Measurements from ENCODE around the gene CAMTA2.

Gene CAMTA2

DNA sequence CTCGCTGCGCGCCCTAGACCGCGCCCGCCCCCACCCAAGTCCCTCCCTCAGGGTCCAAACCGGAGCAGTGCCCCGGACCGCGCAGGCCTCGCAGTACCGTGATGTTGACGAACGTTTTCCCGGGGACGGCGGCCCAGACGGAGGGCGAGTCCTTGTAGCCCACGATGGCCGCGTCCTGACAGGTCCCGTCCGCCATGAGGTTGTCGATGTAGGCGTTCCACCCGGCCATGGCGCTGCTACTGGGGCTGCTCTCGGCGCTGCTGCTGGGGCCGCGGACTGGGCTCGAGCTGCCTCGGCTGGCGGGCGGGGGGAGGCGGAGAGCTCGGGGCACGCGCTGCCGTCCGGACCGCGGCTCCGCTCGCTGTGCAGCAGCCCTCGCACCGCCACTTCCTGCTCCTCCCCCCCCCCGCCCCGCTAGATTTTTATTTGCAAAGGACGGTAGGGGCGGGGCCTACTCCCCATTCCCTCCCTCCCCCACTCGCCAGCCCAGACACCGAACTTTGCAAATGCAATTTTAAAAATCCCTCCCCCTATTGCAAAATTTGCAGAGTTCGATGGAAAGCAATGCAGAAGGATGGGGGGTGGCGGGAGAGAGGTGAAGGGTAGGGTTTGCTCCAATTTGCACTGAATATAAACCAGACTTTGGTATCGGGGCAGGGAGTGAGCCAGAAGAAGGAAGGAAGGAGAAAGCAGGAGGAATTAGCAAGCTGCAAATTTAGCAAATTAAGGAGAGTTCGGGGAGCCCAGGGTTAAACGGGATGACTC is 39.1 kb downstream of the CAMTA2 start, which contains the start of gene PFN1:
Gene PFN1, minus strand, starts transcription at position 365 of the 765 bp plus-strand sequence. Its CDS starts 136 bp downstream, at position 229.
- peak; percentile 80 for DNase-seq (ENCODE audit: extremely low spot score)
- POLR2A ChIA-PET: interaction anchor here (0.5 to 7.2 kb wide), 14 partner anchors 9 to 49 kb away, joined by 3 to 101 read pairs (median 4); partner anchors contain the start of genes CAMTA2, INCA1, KIF1C and RNF167
- CTCF ChIA-PET: interaction anchor here (0.5 kb wide), 1 partner anchor 789 kb away, joined by 3 read pairs; no protein-coding TSS in a partner anchor
- peak; percentile 27; the same call in 1 of the 2 replicates for TF ChIP-seq L3MBTL2 (conservative IDR thresholded peaks at IDR 0.05)
- TF ChIP-seq NFRKB (IDR thresholded peaks at IDR 0.05): no peak
- no peak for TF ChIP-seq CTBP1 (IDR thresholded peaks at IDR 0.05; ENCODE audit: borderline replicate concordance)

DNA sequence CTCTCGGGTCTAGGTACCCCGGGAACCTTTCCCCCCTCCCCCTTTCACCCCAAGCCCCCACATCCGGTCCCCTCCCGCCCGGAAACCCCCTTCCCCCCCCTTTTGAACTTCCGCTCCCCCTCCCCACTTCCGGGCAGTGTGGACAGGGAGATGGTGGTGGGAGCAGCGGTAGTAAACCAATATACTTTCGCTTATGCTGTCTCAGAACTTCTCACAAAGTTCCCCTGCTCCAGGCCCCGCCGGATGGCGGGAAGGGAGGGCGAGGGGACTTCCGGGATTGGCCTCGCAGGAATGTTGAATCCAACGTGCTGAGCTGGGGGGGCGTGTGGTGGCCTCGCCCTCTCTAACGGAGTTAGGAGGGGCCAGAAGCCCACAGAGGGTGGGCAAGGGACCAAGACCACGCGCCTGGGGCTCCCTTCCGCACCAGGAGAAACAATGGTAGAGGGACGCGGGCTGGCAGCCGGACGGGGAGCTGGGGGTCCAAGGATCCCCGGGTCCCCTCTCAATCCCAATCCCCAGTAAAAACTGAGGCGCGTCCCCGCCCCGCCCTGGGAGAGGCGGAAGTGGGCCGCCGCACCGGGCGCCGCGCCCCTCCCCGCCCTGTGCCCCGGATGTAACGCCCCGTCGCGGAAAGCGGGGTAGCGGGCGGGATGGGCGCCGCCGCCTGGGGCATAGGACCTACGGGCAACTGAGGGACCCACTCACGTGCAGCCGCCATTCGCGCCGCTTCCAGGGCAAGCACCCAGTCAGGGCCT is 39.9 kb downstream of the CAMTA2 start:
- TF ChIP-seq ARNT (IDR thresholded peaks at IDR 0.05) (no peak), NFRKB (IDR thresholded peaks at IDR 0.05) (no peak), ELF4 (IDR thresholded peaks at IDR 0.05) (peak; percentile 69), FOXK2 (IDR thresholded peaks at IDR 0.05) (no peak), SUZ12 (IDR thresholded peaks at IDR 0.05) (no peak), L3MBTL2 (conservative IDR thresholded peaks at IDR 0.05) (peak; percentile 79), HDGF (IDR thresholded peaks at IDR 0.05; ENCODE audit: borderline replicate concordance) (peak; percentile 72; the same call in 1 of the 2 replicates), TARDBP (IDR thresholded peaks at IDR 0.05) (no peak), FOXA1 (IDR thresholded peaks at IDR 0.05) (no peak), FOXM1 (IDR thresholded peaks at IDR 0.05; ENCODE audit: borderline replicate concordance) (no peak), LEF1 (IDR thresholded peaks at IDR 0.05; ENCODE audit: borderline replicate concordance) (no peak)
- CTCF ChIA-PET: no interaction called here
- POLR2A ChIA-PET: interaction anchor here (0.6 to 7.2 kb wide), 7 partner anchors 8 to 50 kb away, joined by 3 to 101 read pairs (median 7); partner anchors contain the start of genes INCA1, KIF1C, RNF167 and SLC25A11
- peak; percentile 40 for DNase-seq (ENCODE audit: extremely low spot score)

DNA sequence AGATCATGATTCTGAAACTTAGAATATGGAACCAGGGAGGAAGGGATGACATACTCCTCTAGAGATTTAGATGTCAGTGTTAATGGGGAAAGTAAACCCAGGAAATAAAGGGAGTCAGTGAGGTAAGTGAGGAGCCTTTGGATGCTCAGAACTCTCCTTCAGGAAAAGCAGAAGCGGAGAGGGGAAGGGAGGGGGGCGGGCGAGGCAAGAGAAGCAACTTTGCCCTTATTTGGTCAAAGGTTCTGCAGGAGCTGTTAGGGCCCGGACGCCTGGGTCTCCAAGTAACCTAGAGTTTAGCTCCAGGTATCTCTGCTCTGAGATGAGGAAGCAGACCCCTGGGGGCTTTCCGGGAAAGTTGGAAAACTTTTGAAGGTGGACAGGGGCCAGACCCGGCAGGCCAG is 40.5 kb downstream of the CAMTA2 start:
- TF ChIP-seq FOXA1 (IDR thresholded peaks at IDR 0.05) (no peak), NFRKB (IDR thresholded peaks at IDR 0.05) (no peak), CTBP1 (IDR thresholded peaks at IDR 0.05; ENCODE audit: borderline replicate concordance) (no peak), SUZ12 (IDR thresholded peaks at IDR 0.05) (no peak), FOXK2 (IDR thresholded peaks at IDR 0.05) (no peak), SP1 (IDR thresholded peaks at IDR 0.05) (no peak), BHLHE40 (IDR thresholded peaks at IDR 0.05; ENCODE audit: borderline replicate concordance) (no peak), ZNF384 (IDR thresholded peaks at IDR 0.05) (no peak)
- CTCF ChIA-PET: interaction anchor here (1.5 kb wide), 1 partner anchor 44 kb away, joined by 3 read pairs; the partner anchor contains the start of gene CHRNE
- DNase-seq (ENCODE audit: extremely low spot score): no peak
- POLR2A ChIA-PET: interaction anchor here (2.0 to 7.2 kb wide), 4 partner anchors 7 to 51 kb away, joined by 7 to 101 read pairs (median 36); partner anchors contain the start of genes INCA1, KIF1C, RNF167 and SLC25A11

DNA sequence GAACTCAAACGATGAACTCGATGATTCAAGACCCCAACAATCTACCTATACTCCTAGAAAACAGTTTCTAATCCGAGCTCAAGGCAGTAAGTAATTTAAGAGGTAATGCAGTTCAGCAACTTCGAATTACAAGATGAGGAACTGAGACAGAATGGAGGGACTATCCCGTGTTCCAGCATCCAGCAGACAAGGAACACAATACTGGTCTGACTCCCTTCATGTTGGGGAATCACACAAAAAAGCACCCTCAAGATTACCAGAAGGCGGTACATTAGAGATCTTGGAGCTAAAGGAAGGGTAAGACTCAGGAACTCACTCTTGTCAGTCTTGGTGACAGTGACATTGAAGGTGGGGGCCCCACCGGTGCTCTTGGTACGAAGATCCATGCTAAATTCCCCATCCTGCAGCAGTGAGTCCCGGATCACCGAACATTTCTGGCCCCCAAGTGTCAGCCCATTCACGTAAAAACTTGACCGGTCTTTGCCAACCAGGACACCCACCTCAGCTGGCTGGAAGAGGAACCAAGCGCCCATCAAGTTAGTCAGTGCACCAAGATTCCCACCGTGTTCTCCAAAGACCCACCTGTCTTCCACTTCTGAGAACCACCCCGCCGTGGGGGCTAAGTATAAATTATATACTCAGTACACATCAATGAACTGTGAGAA is 41.0 kb downstream of the CAMTA2 start:
- DNase-seq (ENCODE audit: extremely low spot score): no peak
- TF ChIP-seq CTBP1 (IDR thresholded peaks at IDR 0.05; ENCODE audit: borderline replicate concordance) (no peak), SP1 (IDR thresholded peaks at IDR 0.05) (no peak), FOXK2 (IDR thresholded peaks at IDR 0.05) (no peak), ELF4 (IDR thresholded peaks at IDR 0.05) (no peak), LEF1 (IDR thresholded peaks at IDR 0.05; ENCODE audit: borderline replicate concordance) (no peak), BHLHE40 (IDR thresholded peaks at IDR 0.05; ENCODE audit: borderline replicate concordance) (no peak), NFRKB (IDR thresholded peaks at IDR 0.05) (no peak), FOXM1 (IDR thresholded peaks at IDR 0.05; ENCODE audit: borderline replicate concordance) (no peak), ARNT (IDR thresholded peaks at IDR 0.05) (no peak), ZNF384 (IDR thresholded peaks at IDR 0.05) (no peak), L3MBTL2 (conservative IDR thresholded peaks at IDR 0.05) (no peak)
- TF ChIP-seq, protein P1, sequence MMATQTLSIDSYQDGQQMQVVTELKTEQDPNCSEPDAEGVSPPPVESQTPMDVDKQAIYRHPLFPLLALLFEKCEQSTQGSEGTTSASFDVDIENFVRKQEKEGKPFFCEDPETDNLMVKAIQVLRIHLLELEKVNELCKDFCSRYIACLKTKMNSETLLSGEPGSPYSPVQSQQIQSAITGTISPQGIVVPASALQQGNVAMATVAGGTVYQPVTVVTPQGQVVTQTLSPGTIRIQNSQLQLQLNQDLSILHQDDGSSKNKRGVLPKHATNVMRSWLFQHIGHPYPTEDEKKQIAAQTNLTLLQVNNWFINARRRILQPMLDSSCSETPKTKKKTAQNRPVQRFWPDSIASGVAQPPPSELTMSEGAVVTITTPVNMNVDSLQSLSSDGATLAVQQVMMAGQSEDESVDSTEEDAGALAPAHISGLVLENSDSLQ (IDR thresholded peaks at IDR 0.05): no peak
- POLR2A ChIA-PET: interaction anchor here (2.4 to 3.3 kb wide), 2 partner anchors 20 to 37 kb away, joined by 7 to 65 read pairs; partner anchors contain the start of gene SPAG7
- CTCF ChIA-PET: interaction anchor here (1.5 kb wide), 1 partner anchor 43 kb away, joined by 3 read pairs; the partner anchor contains the start of gene CHRNE

DNA sequence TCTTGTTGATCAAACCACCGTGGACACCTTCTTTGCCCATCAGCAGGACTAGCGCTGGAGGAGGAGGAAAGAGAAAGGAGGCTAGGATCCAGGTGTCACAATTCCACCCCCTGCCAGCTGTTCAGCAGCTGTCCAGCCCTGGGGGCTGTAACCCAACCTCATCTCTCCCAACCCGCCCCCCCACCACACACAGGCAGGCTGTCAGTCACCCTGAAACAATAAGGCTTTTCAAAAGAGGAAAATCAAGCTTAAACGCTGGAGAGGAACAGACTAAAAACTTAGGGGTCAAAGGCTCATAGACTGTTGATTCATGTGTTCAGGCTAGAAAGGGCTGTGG is 41.6 kb downstream of the CAMTA2 start:
- DNase-seq (ENCODE audit: extremely low spot score): no peak
- TF ChIP-seq, protein P1 (IDR thresholded peaks at IDR 0.05): peak; percentile 8; the same call in 1 of the 2 replicates
- TF ChIP-seq FOXK2 (IDR thresholded peaks at IDR 0.05) (no peak), FOXM1 (IDR thresholded peaks at IDR 0.05; ENCODE audit: borderline replicate concordance) (no peak)
- POLR2A ChIA-PET: interaction anchor here (2.4 to 3.6 kb wide), 3 partner anchors 21 to 37 kb away, joined by 7 to 65 read pairs (median 14); partner anchors contain the start of gene SPAG7
- CTCF ChIA-PET: interaction anchor here (1.0 to 1.5 kb wide), 2 partner anchors 42 to 43 kb away, joined by 3 read pairs; partner anchors contain the start of genes CAMTA2 and CHRNE

Measured in HEK293T (cell line).